NCI-H524 (cell line): Measurements from ENCODE around the gene IRF4.
A peak's percentile ranks its signal among the peaks of the same experiment; 100 is the strongest.

ENCODE experiments used
- DNase-seq, 2 experiments: peaks; one replicate each; lab custom pipeline; 2025; lab: John Stamatoyannopoulos, UW

IRF4 gene

DNA sequence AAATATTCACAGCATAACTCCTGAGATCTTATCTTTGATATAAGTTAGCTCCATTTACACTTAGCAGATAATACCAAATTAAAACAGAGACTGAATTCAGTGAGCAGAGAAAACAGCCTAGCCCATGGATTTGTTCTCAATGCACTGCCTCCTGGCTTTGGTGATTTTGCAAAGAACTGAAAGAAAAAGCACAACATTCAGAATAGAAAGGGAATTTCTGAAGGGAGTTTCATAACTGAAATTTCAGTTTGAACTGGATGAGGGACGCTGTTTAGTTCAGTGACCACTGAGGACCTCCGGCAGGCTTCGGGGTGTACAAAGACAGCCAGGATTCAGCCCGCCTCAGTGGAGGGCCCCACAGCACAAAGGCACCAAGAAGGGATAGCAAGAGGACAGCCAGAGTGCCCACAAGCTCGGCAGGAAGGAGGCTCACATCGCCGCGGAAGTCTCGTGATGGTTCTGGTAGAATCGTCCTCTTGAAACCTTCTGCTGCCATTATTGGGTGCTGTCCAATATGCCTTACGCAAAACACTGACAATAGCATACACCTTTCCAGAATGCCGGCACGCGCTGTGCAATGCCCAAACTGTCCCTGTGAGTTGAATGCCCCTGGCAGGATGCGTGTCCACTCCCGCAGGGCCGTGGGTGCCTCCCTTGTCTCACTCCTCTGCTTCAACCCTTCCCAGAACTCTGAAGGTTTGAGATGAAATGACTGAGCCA lies 9.7 kb upstream of the IRF4 start:
- no peak for DNase-seq

DNA sequence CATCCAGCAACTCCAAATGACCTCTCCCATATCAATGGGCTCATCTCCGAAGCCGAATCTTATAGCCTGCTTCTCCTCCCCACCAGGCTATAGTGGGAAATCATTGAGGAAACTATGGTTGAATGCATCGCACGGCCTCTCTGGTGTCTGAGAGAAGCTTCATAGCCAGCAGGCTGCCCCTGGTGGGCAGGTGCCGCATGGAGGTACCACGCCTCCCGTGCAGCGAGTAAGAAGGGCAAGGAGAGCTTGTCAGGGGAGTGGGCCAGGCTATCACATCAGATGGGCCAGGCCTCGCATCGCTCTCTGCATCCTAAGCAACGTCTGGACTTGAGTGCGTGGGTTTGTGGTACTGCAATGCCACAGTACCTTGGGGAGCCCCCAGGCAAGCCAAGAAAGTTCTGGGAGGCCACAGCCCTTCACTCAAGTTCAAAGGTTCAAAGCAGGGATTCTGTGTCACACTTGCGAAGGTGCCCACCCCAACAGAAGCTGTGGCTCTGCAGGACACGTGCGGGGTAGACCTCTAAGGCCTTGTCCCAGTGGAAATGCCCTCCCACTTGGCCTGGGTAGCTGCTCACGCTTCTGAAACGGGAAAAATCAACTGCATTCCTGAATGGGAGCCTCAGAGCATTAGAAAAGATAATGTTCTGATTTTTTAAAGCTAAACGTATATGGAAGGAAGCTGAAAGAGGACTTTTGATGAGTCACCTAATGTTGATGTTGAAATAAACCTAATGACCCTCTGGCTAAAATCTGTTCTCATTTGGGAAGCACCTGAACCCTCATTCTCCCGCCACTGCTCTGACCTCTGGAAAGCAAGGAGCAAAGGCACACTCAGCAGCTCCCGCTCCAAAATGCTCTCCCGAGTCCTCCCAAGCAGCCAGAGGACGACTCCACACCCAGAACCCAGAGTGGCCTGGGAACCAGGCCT lies 8.4 kb upstream of the IRF4 start:
- no peak for DNase-seq

DNA sequence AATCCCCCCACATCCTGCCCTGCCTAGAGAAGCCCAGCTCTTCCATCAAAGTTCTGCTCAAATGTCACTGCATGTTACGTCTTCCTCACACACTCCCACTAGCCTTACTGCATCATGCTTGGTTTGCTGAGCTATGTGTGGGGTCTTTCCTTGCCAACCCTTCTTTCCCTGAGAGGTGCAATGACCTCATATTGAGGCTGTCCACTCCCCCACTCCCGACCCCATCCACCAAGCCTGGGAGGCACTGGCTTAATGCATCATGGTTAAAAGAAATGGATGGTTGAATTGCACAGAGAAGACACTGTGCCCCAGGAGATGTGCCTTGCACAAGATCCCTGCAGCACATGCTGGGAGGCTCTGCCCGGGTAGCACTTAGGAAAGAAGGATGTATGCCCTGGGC lies 7.7 kb upstream of the IRF4 start:
- no peak for DNase-seq

DNA sequence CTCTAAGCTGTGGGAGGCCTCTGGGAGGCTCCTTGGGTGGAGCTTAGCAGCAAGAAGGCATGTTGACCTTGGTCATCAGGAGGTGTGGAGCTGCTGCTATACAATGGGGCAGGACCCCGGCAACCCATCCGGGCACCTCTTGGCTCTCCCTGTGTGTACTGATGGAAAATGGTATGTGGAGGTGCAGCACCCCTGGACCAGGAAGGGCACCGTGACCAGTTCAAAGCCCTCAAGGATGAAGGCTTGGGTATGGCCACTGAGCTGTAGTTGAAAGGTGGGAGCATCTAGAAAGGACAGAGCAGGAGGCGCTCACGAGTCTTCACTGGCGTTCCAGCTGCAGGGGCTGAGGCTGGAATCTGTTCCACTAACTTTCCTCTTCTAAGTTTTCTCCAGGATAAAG lies 6.7 kb upstream of the IRF4 start:
- no peak for DNase-seq

DNA sequence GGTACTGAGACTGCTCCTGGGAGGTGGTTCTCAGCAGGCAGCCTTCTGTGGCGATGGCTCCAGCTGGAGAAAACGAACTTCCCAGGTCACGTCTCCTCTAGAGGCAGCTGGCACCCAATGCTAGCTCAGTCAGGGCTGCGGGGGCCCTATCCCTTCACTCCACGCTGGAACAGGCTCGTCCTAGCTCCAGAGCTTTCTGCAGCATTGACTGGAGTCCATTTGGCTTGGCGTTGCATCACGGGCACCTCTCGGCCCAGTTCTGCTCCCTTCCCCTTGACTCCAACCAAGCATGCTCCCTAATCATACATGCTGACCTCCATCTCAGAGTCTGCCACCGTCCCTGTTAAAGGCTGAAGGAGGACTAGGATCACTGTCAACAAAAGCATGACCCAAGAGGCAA lies 5.9 kb upstream of the IRF4 start:
- no peak for DNase-seq

DNA sequence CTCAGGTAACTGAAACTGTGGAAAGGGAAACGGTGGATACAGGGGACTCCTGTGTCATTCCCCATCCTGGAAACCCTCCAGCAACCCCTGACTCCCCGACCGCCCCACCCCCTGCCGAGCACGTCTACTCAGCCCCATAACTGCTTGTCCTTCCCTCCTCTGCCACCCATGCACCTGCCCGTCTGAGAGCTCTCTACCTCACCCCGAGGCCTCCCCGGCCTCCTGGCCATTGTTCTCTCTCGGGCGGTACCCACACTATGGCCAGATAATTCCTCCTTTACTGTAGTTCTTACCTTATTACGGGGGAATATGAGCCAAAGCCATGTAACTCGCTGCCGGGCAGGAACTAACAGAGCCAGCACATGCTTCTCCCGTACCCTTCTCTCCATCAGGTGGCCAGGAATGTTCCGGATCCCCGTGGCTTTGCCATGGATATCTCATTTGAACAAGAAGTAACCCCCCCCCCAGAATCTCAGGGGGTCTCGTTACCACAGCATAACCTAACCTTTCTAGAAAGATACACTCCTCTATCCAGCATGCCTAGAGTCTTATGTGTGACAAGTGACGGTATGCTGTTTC lies 4.8 kb upstream of the IRF4 start:
- no peak for DNase-seq

DNA sequence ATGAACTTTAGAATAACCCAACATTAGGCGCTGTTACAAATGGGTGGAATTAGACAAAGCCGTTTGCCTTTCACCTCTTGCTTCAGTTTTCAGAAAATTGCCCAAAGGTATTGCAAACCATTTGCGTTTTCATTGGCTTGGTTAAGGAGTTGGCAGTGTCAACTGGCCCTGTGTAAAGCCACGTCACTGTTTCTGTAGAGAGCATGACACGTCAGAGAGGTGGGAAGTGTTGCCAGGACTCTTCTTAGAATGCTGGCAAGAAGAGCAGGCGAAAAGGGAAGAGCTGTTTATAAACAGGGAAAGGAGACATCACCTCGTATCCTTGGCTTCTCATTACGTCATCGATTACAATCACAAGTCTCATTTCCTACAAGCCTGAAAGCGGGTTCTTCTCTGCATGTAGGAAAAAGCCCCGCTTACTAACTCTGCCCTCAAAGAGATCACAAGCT lies 4.2 kb upstream of the IRF4 start:
- DNase-seq = no peak

DNA sequence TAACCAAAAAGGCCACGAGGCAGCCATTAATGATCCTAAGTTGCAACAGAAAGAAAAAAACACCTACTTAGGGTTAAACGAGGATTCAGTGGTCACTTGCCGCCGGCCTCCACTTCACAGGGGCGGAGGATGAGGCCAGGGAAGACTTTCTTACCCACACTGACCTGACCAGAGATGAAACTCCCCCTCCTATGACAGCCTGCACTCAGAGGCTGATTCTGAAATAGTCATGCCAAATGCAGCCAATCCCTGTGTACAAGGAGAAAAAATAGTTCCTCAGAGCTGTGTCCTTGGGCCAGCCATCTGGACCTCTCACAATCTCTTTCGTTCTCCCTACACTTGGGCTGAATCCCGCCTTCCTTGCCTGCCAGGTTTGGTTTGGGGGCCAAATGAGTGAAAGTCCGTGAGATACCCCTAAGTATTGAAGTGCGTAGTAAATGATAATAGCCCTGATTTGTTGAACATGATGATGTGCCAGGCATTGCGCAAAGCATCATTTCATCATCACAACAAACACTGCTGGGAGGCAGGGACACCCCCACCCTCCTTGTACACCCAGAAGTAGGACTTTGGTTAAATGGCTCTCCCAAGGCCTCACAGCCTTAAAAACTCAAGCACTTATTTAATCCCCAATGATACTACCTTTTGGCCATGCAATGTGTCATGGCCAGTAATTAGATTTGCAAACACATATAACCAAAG lies 3.2 kb upstream of the IRF4 start:
- DNase-seq = no peak

DNA sequence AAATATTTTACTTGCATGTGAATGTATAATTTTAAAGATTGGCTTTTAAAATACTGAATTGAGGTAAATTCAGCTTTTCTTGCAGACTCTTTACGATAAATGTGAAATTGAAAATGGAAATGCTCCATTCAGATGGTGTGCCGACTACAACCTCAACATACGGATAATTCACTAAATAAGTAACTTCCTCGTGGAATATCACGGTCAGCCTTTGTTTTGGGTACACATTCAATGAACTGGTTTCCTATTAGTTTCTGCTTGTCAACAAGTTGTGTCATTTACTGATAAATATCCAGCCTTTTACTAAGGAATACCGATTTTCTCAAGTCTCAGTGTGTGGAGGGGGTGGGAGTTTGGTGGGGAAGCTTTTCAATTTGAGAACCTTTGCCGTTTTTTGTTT lies 2.4 kb upstream of the IRF4 start:
- DNase-seq = no peak

DNA sequence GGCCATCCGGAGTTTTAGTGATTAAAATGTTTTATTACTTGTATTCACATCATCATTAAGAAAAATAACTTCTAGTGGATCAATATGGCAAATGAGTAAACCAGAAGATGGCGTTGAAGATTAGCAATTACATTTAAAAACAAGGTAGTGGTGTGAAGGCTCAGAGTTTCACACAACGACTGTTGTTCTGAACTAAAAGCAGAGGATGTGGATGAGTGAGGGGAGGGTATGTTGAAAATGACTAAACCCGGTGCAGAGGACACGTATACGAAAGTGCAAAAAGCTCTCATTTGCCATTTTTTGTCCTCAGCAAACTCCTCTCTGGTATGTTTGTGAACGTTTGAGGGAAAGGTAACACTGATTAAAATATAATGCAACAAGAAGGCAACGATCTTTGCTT lies 1.9 kb upstream of the IRF4 start:
- DNase-seq = no peak

DNA sequence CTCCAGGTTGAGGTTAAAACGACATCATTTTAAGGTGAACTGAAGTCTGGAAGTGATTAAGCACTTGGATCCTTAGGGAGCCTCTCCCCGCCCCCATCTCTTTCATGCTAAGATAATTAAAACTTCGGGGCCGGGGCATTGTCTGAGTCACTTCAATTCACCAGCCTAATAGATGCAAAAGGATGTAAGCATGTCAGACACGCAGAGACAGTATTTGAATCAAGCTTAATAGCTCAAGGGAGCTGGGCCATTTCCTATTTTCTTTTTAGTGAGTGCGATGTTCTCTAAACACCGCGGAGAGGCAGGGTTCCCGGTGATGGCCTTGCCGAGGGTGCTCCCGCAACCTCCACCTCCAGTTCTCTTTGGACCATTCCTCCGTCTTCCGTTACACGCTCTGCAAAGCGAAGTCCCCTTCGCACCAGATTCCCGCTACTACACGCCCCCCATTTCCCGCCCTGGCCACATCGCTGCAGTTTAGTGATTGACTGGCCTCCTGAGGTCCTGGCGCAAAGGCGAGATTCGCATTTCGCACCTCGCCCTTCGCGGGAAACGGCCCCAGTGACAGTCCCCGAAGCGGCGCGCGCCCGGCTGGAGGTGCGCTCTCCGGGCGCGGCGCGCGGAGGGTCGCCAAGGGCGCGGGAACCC lies 516 bp upstream of the IRF4 start:
- peak in 1 of 2 experiments; percentile 13 for DNase-seq

DNA sequence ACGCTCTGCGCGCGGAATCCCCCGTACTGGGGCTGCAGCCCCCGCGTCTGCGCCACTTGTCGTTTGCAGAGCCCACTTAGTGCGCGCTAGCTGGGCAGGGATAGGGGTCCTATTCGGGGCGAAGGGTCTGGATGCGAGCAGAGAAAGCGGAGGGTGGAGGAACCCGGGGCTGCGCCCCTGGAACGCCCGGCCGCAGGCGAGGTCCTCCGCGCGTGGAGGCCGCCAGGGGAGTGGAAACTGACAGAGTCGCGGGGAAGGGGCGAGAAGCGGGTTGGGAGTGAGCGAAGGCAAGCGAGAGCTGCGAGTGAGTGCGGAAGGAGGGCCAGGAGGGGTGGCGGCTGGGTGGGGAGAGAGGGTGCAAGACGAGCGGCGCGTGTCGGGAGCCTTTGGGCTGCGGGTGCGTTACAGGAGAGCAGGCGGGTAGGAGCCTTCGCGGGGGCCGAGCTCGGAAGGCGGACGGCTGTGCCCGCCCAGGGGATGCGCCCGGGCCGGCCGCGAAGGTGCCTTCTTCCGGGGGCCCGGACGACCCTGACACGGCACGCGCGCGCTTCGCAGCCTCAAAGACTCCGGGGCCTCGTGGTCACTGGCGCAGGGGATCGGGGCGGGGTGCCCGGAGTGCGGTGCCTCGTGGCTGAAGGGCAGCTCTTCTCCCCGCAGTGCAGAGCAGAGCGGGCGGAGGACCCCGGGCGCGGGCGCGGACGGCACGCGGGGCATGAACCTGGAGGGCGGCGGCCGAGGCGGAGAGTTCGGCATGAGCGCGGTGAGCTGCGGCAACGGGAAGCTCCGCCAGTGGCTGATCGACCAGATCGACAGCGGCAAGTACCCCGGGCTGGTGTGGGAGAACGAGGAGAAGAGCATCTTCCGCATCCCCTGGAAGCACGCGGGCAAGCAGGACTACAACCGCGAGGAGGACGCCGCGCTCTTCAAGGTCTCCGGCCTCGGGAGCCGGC lies 1.2 kb downstream of the IRF4 start:
- peak in 1 of 2 experiments; percentile 32 for DNase-seq

DNA sequence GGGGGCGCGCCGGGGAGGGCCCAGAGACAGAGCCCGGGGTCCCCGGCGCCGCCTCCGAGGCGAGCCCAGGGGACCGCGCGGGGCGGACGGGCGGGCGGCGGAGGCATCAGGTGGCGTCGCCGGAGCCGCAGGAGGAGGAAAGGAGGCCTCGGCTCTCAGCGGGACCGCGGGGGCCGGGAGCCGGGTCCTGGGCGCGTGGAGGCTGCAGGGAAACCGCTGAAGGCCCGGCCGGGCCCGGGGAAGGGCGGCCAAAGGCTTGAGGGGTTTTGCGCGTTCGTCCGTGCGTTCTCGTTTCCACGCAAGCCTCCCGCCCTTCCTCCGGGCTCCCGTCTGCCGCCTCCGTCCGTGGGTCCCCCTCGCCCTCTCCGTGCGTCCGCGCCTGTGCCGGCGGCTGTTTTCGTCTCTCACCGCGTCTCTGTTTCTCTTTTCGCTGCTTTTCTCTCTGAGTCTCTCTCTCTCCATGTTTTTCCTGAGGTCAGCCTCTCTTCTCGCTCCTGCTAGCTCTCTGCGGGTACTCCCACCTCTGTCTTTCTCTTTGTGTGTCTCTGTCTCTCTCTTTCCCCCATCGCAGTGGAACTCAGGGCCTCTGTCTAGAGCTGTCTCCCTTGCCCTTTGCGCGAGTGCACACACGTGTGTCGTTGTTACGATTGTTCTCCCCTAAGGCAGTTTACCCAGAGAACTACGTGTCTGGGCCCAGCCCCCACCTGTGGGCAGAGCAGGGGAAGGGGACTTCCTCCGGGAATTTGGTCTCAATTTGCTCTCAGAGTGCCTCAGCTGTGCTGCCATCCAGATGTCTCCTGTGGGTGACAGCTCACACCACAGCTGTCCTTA lies 2.1 kb downstream of the IRF4 start:
- peak in 1 of 2 experiments; percentile 32 for DNase-seq

DNA sequence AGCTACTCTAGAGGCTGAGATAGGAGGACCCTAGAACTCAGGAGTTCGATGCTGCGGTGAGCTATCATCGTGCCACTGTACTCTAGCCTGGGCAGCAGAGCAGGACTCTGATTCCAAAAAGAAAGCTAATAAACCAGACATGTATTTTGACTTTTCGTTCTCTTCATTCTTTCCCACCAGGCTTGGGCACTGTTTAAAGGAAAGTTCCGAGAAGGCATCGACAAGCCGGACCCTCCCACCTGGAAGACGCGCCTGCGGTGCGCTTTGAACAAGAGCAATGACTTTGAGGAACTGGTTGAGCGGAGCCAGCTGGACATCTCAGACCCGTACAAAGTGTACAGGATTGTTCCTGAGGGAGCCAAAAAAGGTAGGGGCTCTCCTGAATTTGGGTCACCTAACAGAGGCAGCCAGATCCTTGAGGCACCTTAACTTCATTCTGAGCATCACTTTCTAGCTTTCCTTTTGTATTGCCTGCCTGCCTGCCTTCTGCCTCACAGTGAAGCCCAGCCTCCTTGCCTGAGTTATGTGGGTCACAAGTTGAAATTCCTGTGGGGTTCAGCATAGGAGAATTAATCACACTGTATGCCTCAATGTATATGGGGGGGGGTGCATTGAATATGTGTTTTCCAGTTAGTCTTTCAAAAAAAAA lies 3.2 kb downstream of the IRF4 start:
- DNase-seq = no peak

DNA sequence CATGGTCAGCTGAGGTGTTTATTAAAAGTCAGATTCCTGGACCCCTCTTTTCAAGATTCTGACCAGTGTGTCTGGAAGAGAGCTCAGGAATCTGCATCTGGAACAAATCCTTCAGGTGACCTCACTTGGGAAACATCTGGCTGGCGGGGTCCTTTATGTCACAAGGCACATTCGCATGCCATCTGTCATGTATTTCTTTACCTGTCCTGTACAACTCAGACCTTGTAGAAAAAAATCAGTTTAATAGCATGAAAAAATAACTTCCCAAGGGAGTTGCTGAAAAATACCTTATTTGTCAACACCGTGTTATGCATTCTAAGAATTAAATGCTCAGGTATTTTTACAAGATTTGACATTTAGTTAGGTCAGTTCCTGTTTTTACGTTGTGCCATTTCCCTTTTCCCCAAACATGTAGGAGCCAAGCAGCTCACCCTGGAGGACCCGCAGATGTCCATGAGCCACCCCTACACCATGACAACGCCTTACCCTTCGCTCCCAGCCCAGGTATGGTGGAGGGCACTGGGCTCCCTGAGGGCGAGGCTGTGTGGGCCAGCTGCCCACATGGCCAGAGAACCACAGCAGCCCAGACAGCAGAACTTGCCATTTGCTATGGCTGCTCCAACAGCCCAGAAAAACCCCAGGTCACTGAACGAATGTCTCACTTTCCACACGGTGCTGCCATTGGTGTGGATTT lies 4.0 kb downstream of the IRF4 start:
- no peak for DNase-seq

DNA sequence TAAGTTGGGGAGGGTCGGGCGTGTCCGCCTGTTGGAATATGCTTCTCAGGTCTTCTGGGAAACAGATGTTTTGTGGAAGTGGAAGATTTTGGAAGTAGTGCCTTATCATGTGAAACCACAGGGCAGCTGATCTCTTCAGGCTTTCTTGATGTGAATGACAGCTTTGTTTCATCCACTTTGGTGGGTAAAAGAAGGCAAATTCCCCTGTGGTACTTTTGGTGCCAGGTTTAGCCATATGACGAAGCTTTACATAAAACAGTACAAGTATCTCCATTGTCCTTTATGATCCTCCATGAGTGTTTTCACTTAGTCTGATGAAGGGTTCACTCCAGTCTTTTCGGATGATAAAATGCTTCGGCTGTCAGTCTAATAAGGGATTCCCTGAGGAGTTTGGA lies 4.6 kb downstream of the IRF4 start:
- DNase-seq = no peak

DNA sequence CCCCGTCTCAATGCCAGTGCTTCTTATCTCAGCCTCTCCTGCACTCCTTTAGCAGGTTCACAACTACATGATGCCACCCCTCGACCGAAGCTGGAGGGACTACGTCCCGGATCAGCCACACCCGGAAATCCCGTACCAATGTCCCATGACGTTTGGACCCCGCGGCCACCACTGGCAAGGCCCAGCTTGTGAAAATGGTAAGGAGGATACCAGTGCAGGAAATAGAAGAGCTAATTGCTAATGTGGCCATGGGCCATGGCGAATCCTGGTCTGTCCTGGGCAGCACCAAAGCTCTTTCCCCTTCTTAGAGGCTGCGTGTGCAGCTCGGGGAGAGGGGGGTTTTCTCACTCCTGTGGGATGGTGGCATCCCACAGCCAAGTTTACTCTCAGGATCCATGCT lies 5.5 kb downstream of the IRF4 start:
- DNase-seq = no peak

DNA sequence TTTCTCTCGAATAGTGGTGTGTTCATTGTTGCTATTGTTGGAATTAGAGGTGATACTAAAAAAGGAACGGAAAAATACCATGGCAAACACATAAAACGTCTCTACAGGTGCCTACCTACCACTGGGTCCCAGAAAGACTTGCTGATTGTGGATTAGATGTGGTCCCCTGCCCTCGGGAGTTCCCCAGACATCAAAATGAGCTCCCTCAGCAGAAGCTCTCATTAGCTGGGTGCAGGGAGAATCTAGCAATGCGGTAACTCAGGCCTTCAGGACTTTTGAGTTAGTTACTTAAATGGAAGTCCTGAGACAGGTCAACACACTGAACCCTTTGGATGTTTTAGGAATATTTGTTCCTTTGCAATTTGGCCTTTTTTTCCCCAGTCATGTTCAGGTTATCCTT lies 6.1 kb downstream of the IRF4 start:
- DNase-seq = no peak

DNA sequence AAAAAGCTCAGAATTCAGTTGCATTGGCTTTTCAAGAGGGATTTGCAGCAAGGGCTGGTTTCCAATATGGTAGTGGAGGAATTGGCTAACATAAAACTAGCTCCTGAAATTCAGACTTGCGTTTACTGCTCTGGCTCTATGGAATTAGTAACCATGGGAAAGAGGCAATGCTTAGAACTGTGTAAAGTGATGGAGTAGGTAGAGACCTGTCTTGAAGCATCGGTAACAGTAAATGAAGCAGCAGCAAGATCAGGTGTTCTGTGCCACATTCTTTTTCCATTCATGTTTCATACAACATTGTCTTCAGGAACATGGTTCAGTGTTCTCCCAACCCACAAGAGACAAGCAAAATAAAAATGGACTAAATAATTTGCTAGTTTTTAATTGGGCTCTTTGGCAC lies 6.5 kb downstream of the IRF4 start:
- no peak for DNase-seq
